ENCODE results near the gene PTPRS. TPM values are rescaled to one million over a fixed set of nuclear protein-coding genes. Genes with fewer than 3 reads are reported as not detected.
A peak's percentile ranks its signal among the peaks of the same experiment; 100 is the strongest.

The PTPRS gene
- total and polyA plus RNA-seq, 9 of the 15 experiments (the other 6 are each of a cell fraction or from before 2014, with no cell fraction given): 1.1 to 49.4 (median 14.1) TPM

GRCh38 chr19:5345895-5346386 is 5.3 kb upstream of the PTPRS start (continued):
- TF ChIP-seq ZHX1 (conservative IDR thresholded peaks at IDR 0.05; ENCODE audit: low read length) (no peak), KLF6 (CRISPR knock-in tag; IDR thresholded peaks at IDR 0.05; ENCODE audit: borderline replicate concordance) (no peak), FOXK1 (CRISPR knock-in tag; IDR thresholded peaks at IDR 0.05; ENCODE audit: borderline replicate concordance) (no peak), AFF4 (CRISPR knock-in tag; IDR thresholded peaks at IDR 0.05) (no peak), CREM (IDR thresholded peaks at IDR 0.05; ENCODE audit: low read depth) (0 out of 2 replicates have a peak, but pooled peaks have one; percentile 4), ZNF263 (CRISPR knock-in tag; IDR thresholded peaks at IDR 0.05; ENCODE audit: borderline replicate concordance) (no peak), KLF16 (IDR thresholded peaks at IDR 0.05) (no peak), STAT5A (IDR thresholded peaks at IDR 0.05; ENCODE audit: borderline replicate concordance, low read length) (no peak), ZNF583 (CRISPR knock-in tag; IDR thresholded peaks at IDR 0.05) (no peak), SUPT5H (IDR thresholded peaks at IDR 0.05) (no peak), STAT6 (CRISPR knock-in tag; IDR thresholded peaks at IDR 0.05) (no peak), RBM25 (IDR thresholded peaks at IDR 0.05; ENCODE audit: low read depth, low read length, severe bottlenecking) (no peak), ZC3H4 (CRISPR knock-in tag; IDR thresholded peaks at IDR 0.05; ENCODE audit: borderline replicate concordance) (no peak), CBFA2T2 (conservative IDR thresholded peaks at IDR 0.05) (no peak)

Data from K562 (cell line).